Gastroesophageal sphincter (tissue), 4 donors: Measurements from ENCODE around the gene SMARCC1. TPM values are rescaled to one million over a fixed set of nuclear protein-coding genes. Genes with fewer than 3 reads are reported as not detected.

ENCODE experiments used
- ATAC-seq: fragments of 150-250 bp; one replicate; pipeline ENCODE4 v1.9.1; 2016; ENCODE audit warnings: mild to moderate bottlenecking, moderate library complexity
- H3K27ac ChIP-seq, 4 donors: fragments of 200-600 bp; sonication (generic) in 3 of 4; 1 replicate in 3 of 4; 2 replicates in 1 of 4; pipeline ENCODE4 v1.5.1; 2016 to 2019
- H3K27me3 ChIP-seq: fragments of 200-600 bp; sonication (generic); one replicate; pipeline ENCODE4 v1.5.1; 2019
- H3K36me3 ChIP-seq, 2 donors: fragments of 200-600 bp; sonication (generic); one replicate each; pipeline ENCODE4 v1.5.1; 2019; ENCODE audit warnings: control low read depth in 1 of 2
- H3K4me1 ChIP-seq, 3 donors: fragments of 200-600 bp; sonication (generic); 1 replicate in 2 of 3; 2 replicates in 1 of 3; pipeline ENCODE4 v1.5.1; 2016 to 2019; ENCODE audit warnings: control low read depth in 2 of 3
- H3K4me3 ChIP-seq, 2 donors: fragments of 200-600 bp; sonication (generic); one replicate each; pipeline ENCODE4 v1.5.1; 2019; ENCODE audit warnings: mild to moderate bottlenecking in 1 of 2, moderate library complexity in 1 of 2
- H3K9me3 ChIP-seq, 3 donors: fragments of 200-600 bp; sonication (generic); one replicate each; pipeline ENCODE4 v1.5.1; 2017 to 2019; ENCODE audit warnings: control low read depth in 2 of 3
- CTCF ChIP-seq, 4 experiments: fragments of 200-600 bp in 2 of 4; fragments of 450-650 bp in 2 of 4; sonication (generic) in 1 of 4; IDR thresholded peaks; one replicate each; pipeline ENCODE4 v1.5.1; 2017 to 2019; ENCODE audit warnings: antibody characterized with exemption in 4 of 4, mild to moderate bottlenecking in 2 of 4, moderate library complexity in 2 of 4
- EP300 ChIP-seq: sonication (generic); formaldehyde crosslinking; IDR thresholded peaks from one replicate; pipeline ENCODE4 v1.6.1; 2017; ENCODE audit warnings: antibody characterized with exemption, mild to moderate bottlenecking
- POLR2A ChIP-seq, 2 donors: fragments of 450-650 bp; IDR thresholded peaks; one replicate each; pipeline ENCODE4 v1.6.1; 2017; ENCODE audit warnings: antibody characterized with exemption in 2 of 2, mild to moderate bottlenecking in 2 of 2, moderate library complexity in 1 of 2
- POLR2AphosphoS5 ChIP-seq: sonication (generic); formaldehyde crosslinking; IDR thresholded peaks from one replicate; pipeline ENCODE4 v1.6.1; 2017; ENCODE audit warnings: antibody characterized with exemption
- WGBS, 2 donors: methylation state at CpG; one replicate each; pipeline ENCODE4 v1.1.5; 2018; ENCODE audit warnings: low coverage in 1 of 2; 5-methylcytosine and 5-hydroxymethylcytosine counted together
- total RNA-seq, 4 donors: library from RNA; depleted of rRNA; stranded (reverse); fragments of >200 nt; gene quantifications; one replicate each; pipeline ENCODE4 v1.1.0, GENCODE V29; 2016

SMARCC1 gene
- total RNA-seq, 4 donors from 2014 or later, result 38.5 to 68.2 (median 49.1) TPM

- peaks cover 14% of the 10 kb centered on the region for H3K27me3 ChIP-seq
- peak; percentile 69 for ATAC-seq
- no peak for TF ChIP-seq POLR2AphosphoS5
- no peak for TF ChIP-seq EP300
- TF ChIP-seq CTCF (IDR thresholded peaks at IDR 0.05), result no peak
- H3K36me3 ChIP-seq, result no peaks in the 10 kb centered on the region
- peaks cover 0 to 22% (median 11%) of the 10 kb centered on the region in 3 donors for H3K4me1 ChIP-seq
- H3K27ac ChIP-seq, result peak overlapping the region in 2 of 4 donors; percentile 57 to 63
- no peaks in the 10 kb centered on the region for H3K9me3 ChIP-seq
- WGBS, 2 donors, result 0% methylated on average over 1 of the region's 57 CpGs; no CpG with 5 or more reads in 1 of the 2 donors
- H3K4me3 ChIP-seq, result peak overlapping the region; percentile 60 to 76
These were observed 203.5 kb downstream of the SMARCC1 start for GRCh38 chr3:47578119-47578632.

DNA sequence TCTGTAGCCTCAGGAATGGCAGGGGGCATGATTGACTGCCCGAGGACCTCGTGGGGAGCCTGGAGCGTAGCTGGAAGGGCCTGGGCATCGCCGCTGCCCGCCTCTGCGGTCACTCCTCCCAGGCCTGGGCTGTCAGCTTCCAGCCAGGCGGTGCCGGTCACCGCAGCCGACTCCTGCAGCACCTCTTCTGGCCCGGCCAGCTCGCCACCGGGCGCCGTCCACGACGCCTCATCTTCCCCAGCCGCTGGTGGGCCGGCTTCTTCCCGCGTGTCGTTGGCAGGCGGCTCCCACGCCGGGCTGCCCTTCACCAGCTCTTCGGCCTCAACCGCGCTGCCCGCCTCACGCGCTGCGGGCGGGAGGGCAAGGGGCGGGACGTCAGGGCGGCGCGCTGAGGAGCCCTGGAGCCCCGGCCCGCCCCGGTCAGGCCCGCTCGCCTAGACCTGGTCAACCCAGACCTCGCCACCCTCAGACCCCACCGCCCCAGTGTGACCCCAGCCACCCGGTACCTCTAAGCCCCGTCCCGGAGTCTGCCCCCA lies 204.0 kb downstream of the SMARCC1 start:
- H3K27me3 ChIP-seq, result peaks cover 14% of the 10 kb centered on the region
- peak overlapping the region; percentile 60 to 76 for H3K4me3 ChIP-seq
- H3K27ac ChIP-seq, result peak overlapping the region in 1 of 4 donors; percentile 63
- TF ChIP-seq CTCF (IDR thresholded peaks at IDR 0.05) (no peak), POLR2AphosphoS5 (no peak), POLR2A (IDR thresholded peaks at IDR 0.05) (no peak), EP300 (no peak)
- H3K4me1 ChIP-seq, result peaks cover 0 to 22% (median 11%) of the 10 kb centered on the region in 3 donors
- H3K9me3 ChIP-seq, result no peaks in the 10 kb centered on the region
- peak; percentile 46 for ATAC-seq
- H3K36me3 ChIP-seq, result no peaks in the 10 kb centered on the region
- 0% methylated on average over 2 of the region's 49 CpGs; no CpG with 5 or more reads in 1 of the 2 donors for WGBS, 2 donors

- Histone ChIP-seq H3K4me1 (peaks cover 0 to 14% (median 7%) of the 10 kb centered on the region in 3 donors), H3K4me3 (no peak overlapping the region), H3K27me3 (peaks cover 6% of the 10 kb centered on the region), H3K9me3 (no peaks in the 10 kb centered on the region), H3K36me3 (no peaks in the 10 kb centered on the region), H3K27ac (no peak overlapping the region)
- 56 to 82% methylated on average over 3 to 5 of the region's 9 CpGs for WGBS, 2 donors
- ATAC-seq, result no peak
- TF ChIP-seq POLR2A (IDR thresholded peaks at IDR 0.05) (no peak), EP300 (no peak)
These were observed 208.2 kb downstream of the SMARCC1 start for GRCh38 chr3:47573190-47574172.

DNA sequence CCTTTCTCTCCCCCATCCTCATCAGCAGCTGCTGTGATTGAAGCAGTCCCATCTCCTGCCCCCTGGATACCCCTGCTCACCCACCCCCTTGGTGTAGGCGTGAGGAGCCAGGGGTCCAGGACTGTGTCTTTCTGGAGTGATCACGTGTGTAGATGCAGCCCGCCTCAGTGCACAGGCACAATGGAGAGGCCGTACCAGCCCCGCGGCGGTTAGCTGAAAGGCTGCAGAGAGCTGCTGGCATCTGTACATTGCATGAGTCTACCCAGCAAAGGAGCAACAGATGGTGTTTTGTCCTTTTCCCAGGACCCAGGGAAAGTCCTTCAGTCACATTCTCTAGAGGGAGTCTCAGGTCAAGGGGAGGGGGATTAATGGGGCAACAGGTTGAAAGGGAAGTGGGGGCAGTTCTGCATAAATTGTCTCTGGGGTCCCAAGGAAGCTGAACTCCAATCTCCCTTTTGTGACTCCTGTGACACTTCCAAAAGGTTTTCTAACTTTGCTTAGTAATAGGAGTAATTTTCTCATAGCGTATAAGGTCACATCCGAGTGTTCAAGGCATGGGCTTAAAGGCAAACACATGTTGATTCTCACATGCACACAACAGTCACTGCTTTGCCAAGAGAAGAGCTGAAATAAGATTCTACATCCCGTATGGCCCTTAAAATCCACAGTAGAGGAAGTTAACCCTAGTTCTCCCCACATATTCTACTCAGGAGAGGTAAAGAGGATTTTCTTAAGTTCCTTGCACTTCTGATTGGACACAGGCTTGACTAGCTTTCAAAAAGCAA lies 210.1 kb downstream of the SMARCC1 start:
- no peaks in the 10 kb centered on the region for H3K9me3 ChIP-seq
- no peaks in the 10 kb centered on the region for H3K27me3 ChIP-seq
- WGBS, 2 donors, result 65 to 83% methylated on average over 2 to 3 of the region's 10 CpGs
- no peak overlapping the region for H3K27ac ChIP-seq
- H3K4me1 ChIP-seq, result no peaks in the 10 kb centered on the region
- no peak overlapping the region for H3K4me3 ChIP-seq
- no peaks in the 10 kb centered on the region for H3K36me3 ChIP-seq
- TF ChIP-seq POLR2AphosphoS5, result no peak
- TF ChIP-seq EP300, result no peak
- TF ChIP-seq CTCF (IDR thresholded peaks at IDR 0.05), result no peak
- no peak for TF ChIP-seq POLR2A (IDR thresholded peaks at IDR 0.05)
- no peak for ATAC-seq

DNA sequence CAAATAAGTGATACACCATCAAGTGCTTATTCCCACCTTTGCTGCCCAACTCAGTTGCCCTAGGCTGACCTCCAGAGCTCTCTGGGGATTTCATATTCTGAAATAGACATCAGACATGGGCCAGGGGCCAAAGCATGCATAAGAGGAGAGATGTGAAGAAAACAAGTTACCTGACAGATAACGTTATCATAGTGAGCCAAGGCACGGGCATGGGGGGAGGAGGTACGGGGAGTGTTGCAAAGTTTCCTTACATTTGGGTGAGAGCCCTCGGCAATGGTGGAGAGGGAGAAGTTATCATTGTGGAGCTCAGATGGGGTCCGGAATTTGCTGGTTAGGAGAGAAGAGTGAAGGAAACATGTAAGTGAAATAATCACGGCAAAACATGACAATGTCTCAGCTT lies 212.8 kb downstream of the SMARCC1 start:
- Histone ChIP-seq H3K27me3 (no peaks in the 10 kb centered on the region), H3K36me3 (no peaks in the 10 kb centered on the region), H3K4me3 (no peak overlapping the region), H3K4me1 (no peaks in the 10 kb centered on the region), H3K27ac (no peak overlapping the region), H3K9me3 (no peaks in the 10 kb centered on the region)
- WGBS, 2 donors, result 88 to 97% methylated on average over 5 to 6 of the region's 6 CpGs
- TF ChIP-seq CTCF (IDR thresholded peaks at IDR 0.05) (no peak), EP300 (no peak)
- ATAC-seq, result no peak
